K562 (cell line): ENCODE data around the gene CEP89. TPM values are rescaled to one million over a fixed set of nuclear protein-coding genes. Genes with fewer than 3 reads are reported as not detected.

ENCODE experiments used
- AFF1 ChIP-seq, 2 experiments: fragments of 450-650 bp; IDR thresholded peaks; 2 replicates each; pipeline ENCODE4 v1.6.1; 2018; ENCODE audit warnings: mild to moderate bottlenecking in 2 of 2, low read depth in 1 of 2; ENCODE audit not compliant: partially characterized antibody in 2 of 2
- ATF1 ChIP-seq, 2 experiments: fragments of 450-650 bp in 1 of 2; IDR thresholded peaks; 2 replicates each; pipeline ENCODE4 v1.6.1; 2016; ENCODE audit warnings: missing compliant biosample characterization in 1 of 2, missing genetic modification characterization in 1 of 2
- BCOR ChIP-seq: fragments of 450-650 bp; IDR thresholded peaks from 2 replicates; pipeline ENCODE4 v1.6.1; 2016
- CAMTA2 ChIP-seq: fragments of 250-450 bp; sonication (Bioruptor Pico); conservative IDR thresholded peaks from 2 replicates; pipeline ENCODE4 v1.5.1; 2022
- CBFA2T2 ChIP-seq: fragments of 450-650 bp; conservative IDR thresholded peaks from 2 replicates; pipeline ENCODE4 v1.6.1; 2017; ENCODE audit warnings: mild to moderate bottlenecking
- CC2D1A ChIP-seq: fragments of 450-650 bp; IDR thresholded peaks from 2 replicates; pipeline ENCODE4 v1.6.1; 2017; ENCODE audit warnings: mild to moderate bottlenecking
- GABPB2 ChIP-seq: fragments of 250-450 bp; sonication (Bioruptor Pico); conservative IDR thresholded peaks from 2 replicates; pipeline ENCODE4 v1.5.1; 2021; ENCODE audit warnings: mild to moderate bottlenecking
- GTF2F1 ChIP-seq: IDR thresholded peaks from 2 replicates; pipeline ENCODE4 v1.6.1; 2011; ENCODE audit warnings: low read depth, low read length, improper control_type of control experiment
- KAT2B ChIP-seq: IDR thresholded peaks from one replicate; pipeline ENCODE4 v1.6.1; 2012; ENCODE audit warnings: low read depth, mild to moderate bottlenecking, control low read depth, inconsistent platforms, low read length, moderate library complexity
- MCM2 ChIP-seq: fragments of 450-650 bp; IDR thresholded peaks from 2 replicates; pipeline ENCODE4 v1.6.1; 2017; ENCODE audit warnings: low read depth, mild to moderate bottlenecking
- MEF2D ChIP-seq: conservative IDR thresholded peaks from 2 replicates; pipeline ENCODE4 v1.6.1; 2016; ENCODE audit warnings: low read depth, missing genetic modification characterization, missing compliant biosample characterization
- MYC ChIP-seq, 2 experiments: fragments of 250-450 bp in 1 of 2; sonication (Bioruptor Pico) in 1 of 2; IDR thresholded peaks; 2 replicates each; pipeline versions ENCODE4 v1.5.1 to v1.6.1; 2012 to 2021; ENCODE audit warnings: low read depth in 2 of 2, borderline replicate concordance in 1 of 2, improper control_type of control experiment in 1 of 2, low read length in 1 of 2, mild to moderate bottlenecking in 1 of 2, moderate library complexity in 1 of 2
- NR2C2 ChIP-seq, 2 experiments: fragments of 200-800 bp in 1 of 2; sonication (Bioruptor generic) in 1 of 2; sonication (generic) in 1 of 2; formaldehyde crosslinking in 1 of 2; IDR thresholded peaks; 2 replicates each; pipeline versions ENCODE4 v1.6.1 to v1.8.0; 2016 to 2022; ENCODE audit warnings: mild to moderate bottlenecking in 1 of 2, missing compliant biosample characterization in 1 of 2, missing genetic modification characterization in 1 of 2, missing genetic modification reagents in 1 of 2
- PHB ChIP-seq: fragments of 250-450 bp; sonication (Bioruptor Pico); IDR thresholded peaks from 2 replicates; pipeline ENCODE4 v1.5.0; 2021
- PPARD ChIP-seq: fragments of 250-450 bp; sonication (Bioruptor Pico); IDR thresholded peaks from 2 replicates; pipeline ENCODE4 v1.8.0; 2022; ENCODE audit warnings: inconsistent platforms, mild to moderate bottlenecking, moderate library complexity
- PTBP1 ChIP-seq: fragments of 200-400 bp; formaldehyde crosslinking; IDR thresholded peaks from 2 replicates; pipeline ENCODE4 v1.6.1; 2017; ENCODE audit warnings: low read depth, low read length
- RNF2 ChIP-seq: sonication (generic); IDR thresholded peaks from 2 replicates; pipeline ENCODE4 v1.6.1; 2016
- SMARCC2 ChIP-seq: fragments of 450-650 bp; IDR thresholded peaks from 2 replicates; pipeline ENCODE4 v1.6.1; 2017; ENCODE audit warnings: antibody characterized with exemption, moderate library complexity, mild to moderate bottlenecking, low read depth
- SRSF7 ChIP-seq: fragments of 200-400 bp; formaldehyde crosslinking; optimal IDR thresholded peaks from 2 replicates; pipeline ENCODE3; 2017; ENCODE audit warnings: mild to moderate bottlenecking, low read depth, low read length
- TCF7L2 ChIP-seq: fragments of 150-350 bp; IDR thresholded peaks from 2 replicates; pipeline ENCODE4 v1.6.1; 2016; ENCODE audit warnings: low read depth, mild to moderate bottlenecking, low read length, moderate library complexity
- ZBTB26 ChIP-seq: fragments of 450-650 bp; formaldehyde crosslinking; IDR thresholded peaks from 2 replicates; pipeline ENCODE4 v1.4.0; 2022; ENCODE audit warnings: missing genetic modification characterization
- ZBTB34 ChIP-seq: fragments of 250-450 bp; sonication (Bioruptor Pico); IDR thresholded peaks from 2 replicates; pipeline ENCODE4 v1.8.0; 2021; ENCODE audit warnings: mild to moderate bottlenecking, moderate library complexity
- ZNF79 ChIP-seq: fragments of 250-450 bp; sonication (Bioruptor Pico); IDR thresholded peaks from 2 replicates; pipeline ENCODE4 v1.4.0; 2020; ENCODE audit warnings: low read depth, mild to moderate bottlenecking, moderate library complexity
- ZZZ3 ChIP-seq: fragments of 450-650 bp; IDR thresholded peaks from 2 replicates; pipeline ENCODE4 v1.6.1; 2016; ENCODE audit warnings: antibody characterized with exemption, mild to moderate bottlenecking, moderate library complexity
- polyA plus RNA-seq, 8 experiments: library from polyadenylated mRNA; depleted of rRNA in 4 of 8; stranded (reverse) in 5 of 8; unstranded in 3 of 8; fragments of >200 nt; fragmentation: Nextera tagmentation in 2 of 8; fragmentation: Illumina TruSeq in 1 of 8; extraction: Ambion mirVana in 2 of 8; extraction: Trizol in 1 of 8; gene quantifications; 2 replicates each; pipeline versions ENCODE4 v1.2.1 to v1.2.3, GENCODE V29; 2011 to 2014; ENCODE audit warnings: inconsistent platforms in 1 of 8, missing spikeins in 1 of 8
- total RNA-seq, 7 experiments: library from RNA; depleted of rRNA in 6 of 7; stranded (reverse); fragments of >200 nt in 6 of 7; fragmentation: Illumina TruSeq in 2 of 7; extraction: Trizol in 2 of 7; gene quantifications; 2 replicates each; pipeline versions ENCODE4 v1.2.1 to v1.2.3, GENCODE V29; 2011 to 2021; ENCODE audit warnings: low replicate concordance in 1 of 7

The CEP89 gene
- total and polyA plus RNA-seq, 9 of the 15 experiments (the other 6 are each of a cell fraction or from before 2014, with no cell fraction given) = 5.5 to 15.0 (median 7.2) TPM

- TF ChIP-seq PPARD = no peak
- no peak for TF ChIP-seq KAT2B
- TF ChIP-seq SRSF7 = no peak
- TF ChIP-seq PHB (CRISPR knock-in tag) = no peak
- no peak for TF ChIP-seq CBFA2T2
- TF ChIP-seq BCOR = no peak; the same call in 1 of the 2 replicates
- no peak for TF ChIP-seq ZBTB34
- peak in 1 of 2 experiments; percentile 92 for TF ChIP-seq AFF1 (IDR thresholded peaks at IDR 0.05; ENCODE audit: low read depth in 1 of 2, partially characterized antibody in 2 of 2)
- TF ChIP-seq RNF2 = no peak; the same call in 1 of the 2 replicates
- no peak for TF ChIP-seq TCF7L2
- no peak for TF ChIP-seq GTF2F1
- no peak for TF ChIP-seq ZNF79 (CRISPR knock-in tag)
- no peak for TF ChIP-seq PTBP1
- TF ChIP-seq SMARCC2 = peak; percentile 73; the same call in 1 of the 2 replicates
- no peak for TF ChIP-seq GABPB2 (CRISPR knock-in tag)
- TF ChIP-seq ZZZ3 = no peak
- TF ChIP-seq MEF2D (tag) = 0 out of 2 replicates have a peak, but pooled peaks have one; percentile 29
- TF ChIP-seq NR2C2 (CRISPR knock-in tag; IDR thresholded peaks at IDR 0.05) = no peak
- TF ChIP-seq NR2C2 (tag; IDR thresholded peaks at IDR 0.05) = no peak; the same call in 1 of the 2 replicates
- no peak for TF ChIP-seq MCM2
- 0 out of 2 replicates have a peak, but pooled peaks have one; percentile 27 for TF ChIP-seq MYC (IDR thresholded peaks at IDR 0.05; ENCODE audit: low read depth, low read length)
- TF ChIP-seq MYC (CRISPR knock-in tag; IDR thresholded peaks at IDR 0.05; ENCODE audit: borderline replicate concordance, low read depth) = no peak
- TF ChIP-seq CAMTA2 (CRISPR knock-in tag) = no peak
- TF ChIP-seq CC2D1A = no peak
- TF ChIP-seq ATF1 (CRISPR knock-in tag; IDR thresholded peaks at IDR 0.05) = no peak
- TF ChIP-seq ATF1 (tag; IDR thresholded peaks at IDR 0.05) = no peak
- TF ChIP-seq ZBTB26 (CRISPR knock-in tag) = no peak
Observed at GRCh38 chr19:32909257-32909656, 62.5 kb downstream of the CEP89 start (continued).
